GM19023 (cell line): Measurements from ENCODE around the gene MRPL42.
A peak's percentile ranks its signal among the peaks of the same experiment; 100 is the strongest.
"Not testable (repeated sequence)": the region's sequence is repeated elsewhere in the genome, so short reads cannot be mapped to it uniquely, and the experiment has no call there.

ENCODE experiments used
- ATAC-seq: cut with Tn5 transposase; IDR thresholded peaks from one replicate; pipeline ENCODE4 v1.9.1; 2021; ENCODE audit warnings: mild to moderate bottlenecking, moderate library complexity; ENCODE audit not compliant: unreplicated experiment

The MRPL42 gene

GRCh38 chr12:93497456-93497855 lies 30.1 kb downstream of the MRPL42 start:
- ATAC-seq, result no peak

DNA sequence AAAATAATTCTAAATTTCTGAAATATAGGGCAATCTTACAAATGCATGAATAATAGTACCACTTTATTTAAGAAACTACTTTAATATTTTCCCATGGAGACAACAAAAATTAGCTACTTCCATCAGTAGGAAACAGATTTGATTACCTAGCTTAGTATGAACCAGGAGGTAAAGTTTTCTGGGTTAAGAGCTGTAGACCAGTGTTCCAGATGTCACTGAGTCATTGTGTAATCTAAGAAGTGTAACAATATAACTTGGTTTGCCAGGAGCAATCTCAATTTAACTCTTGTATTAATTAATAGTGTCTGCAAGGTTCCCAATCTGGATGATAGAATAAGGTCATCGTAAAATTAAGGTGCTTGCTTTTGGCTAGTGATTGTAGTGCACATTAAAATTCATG lies 31.5 kb downstream of the MRPL42 start:
- not testable (repeated sequence) for ATAC-seq

DNA sequence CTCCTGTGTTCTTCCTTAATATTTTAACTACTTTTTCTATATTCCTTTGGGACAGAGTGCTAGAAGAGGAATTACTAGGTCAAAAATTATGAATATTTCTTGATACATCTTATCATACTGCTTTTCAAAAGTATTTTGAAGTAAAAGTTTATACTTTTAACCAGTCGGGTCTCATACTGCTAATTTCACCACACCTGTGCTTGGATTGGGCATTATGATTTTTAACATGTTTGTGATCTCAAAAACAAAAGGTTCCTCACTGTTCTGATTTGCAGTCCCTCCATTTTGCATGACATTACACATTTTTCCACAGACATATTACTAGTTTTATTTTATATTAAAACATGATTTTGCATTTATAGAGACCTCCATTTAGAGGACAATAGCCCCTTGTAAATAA lies 32.9 kb downstream of the MRPL42 start:
- no peak for ATAC-seq

GRCh38 chr12:93500667-93501066 lies 33.4 kb downstream of the MRPL42 start:
- no peak for ATAC-seq

- no peak for ATAC-seq
Observed at GRCh38 chr12:93502802-93503623, 35.7 kb downstream of the MRPL42 start.

DNA sequence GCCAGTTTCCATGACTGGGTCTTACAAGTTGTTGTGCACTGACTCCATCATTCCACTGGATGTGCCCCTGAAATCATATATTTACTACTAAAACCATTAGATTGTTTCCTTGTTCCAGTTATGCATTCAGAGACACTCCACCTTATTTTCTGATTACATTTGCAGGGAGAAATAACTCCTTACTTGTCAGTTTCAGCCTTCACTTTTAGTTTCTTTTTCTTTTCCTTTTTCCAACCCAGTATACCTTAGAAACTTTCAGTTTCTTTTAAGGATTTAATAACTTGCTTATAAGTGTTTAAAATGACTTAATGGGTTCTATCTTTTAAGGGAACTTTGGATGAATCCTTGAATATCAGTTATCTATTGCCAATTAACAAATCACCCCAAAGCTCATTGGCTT lies 39.9 kb downstream of the MRPL42 start:
- no peak for ATAC-seq

DNA sequence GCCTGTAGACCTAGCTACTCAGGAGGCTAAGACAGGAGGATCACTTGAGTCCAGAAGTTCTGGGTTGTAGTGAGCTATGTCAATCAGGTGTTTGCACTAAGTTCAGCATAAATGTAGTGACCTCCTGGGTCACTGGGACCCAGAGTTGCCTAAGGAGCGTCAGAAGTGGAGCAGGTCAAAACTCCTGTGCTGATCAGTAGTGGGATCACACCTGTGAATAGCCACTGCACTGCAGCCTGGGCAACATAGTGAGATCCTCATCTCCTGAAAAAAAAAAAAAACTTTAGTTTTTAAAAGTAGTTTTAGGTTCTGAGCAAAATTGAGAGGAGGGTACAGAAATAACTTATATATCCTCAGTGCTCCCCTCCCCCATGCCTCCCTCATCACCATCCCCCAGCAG lies 42.2 kb downstream of the MRPL42 start:
- ATAC-seq, result no peak

GRCh38 chr12:93514853-93515252 lies 47.5 kb downstream of the MRPL42 start:
- ATAC-seq, result no peak

DNA sequence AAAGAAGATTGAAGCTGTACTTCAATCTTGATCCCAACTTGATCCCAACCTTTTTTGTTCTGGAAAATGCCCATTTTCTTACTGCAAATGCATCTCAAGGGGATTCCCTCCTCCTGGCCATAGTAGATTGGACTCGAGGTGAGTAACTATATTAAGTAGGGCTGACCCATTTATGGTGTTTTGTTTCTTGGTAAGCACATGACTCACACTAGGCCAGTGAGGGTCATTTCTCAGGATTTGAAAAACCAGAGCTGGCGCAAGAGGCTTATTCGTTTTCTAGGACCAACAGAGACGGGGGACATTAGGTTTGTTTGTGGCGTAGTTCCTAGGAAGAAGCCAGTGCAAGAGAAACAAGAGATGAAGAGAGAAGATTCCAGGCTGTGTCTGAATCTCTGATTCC lies 51.4 kb downstream of the MRPL42 start:
- ATAC-seq, result no peak

- ATAC-seq, result no peak
Observed at GRCh38 chr12:93519859-93520258, 52.5 kb downstream of the MRPL42 start.

- ATAC-seq, result no peak
Observed at GRCh38 chr12:93520454-93520853, 53.1 kb downstream of the MRPL42 start.

DNA sequence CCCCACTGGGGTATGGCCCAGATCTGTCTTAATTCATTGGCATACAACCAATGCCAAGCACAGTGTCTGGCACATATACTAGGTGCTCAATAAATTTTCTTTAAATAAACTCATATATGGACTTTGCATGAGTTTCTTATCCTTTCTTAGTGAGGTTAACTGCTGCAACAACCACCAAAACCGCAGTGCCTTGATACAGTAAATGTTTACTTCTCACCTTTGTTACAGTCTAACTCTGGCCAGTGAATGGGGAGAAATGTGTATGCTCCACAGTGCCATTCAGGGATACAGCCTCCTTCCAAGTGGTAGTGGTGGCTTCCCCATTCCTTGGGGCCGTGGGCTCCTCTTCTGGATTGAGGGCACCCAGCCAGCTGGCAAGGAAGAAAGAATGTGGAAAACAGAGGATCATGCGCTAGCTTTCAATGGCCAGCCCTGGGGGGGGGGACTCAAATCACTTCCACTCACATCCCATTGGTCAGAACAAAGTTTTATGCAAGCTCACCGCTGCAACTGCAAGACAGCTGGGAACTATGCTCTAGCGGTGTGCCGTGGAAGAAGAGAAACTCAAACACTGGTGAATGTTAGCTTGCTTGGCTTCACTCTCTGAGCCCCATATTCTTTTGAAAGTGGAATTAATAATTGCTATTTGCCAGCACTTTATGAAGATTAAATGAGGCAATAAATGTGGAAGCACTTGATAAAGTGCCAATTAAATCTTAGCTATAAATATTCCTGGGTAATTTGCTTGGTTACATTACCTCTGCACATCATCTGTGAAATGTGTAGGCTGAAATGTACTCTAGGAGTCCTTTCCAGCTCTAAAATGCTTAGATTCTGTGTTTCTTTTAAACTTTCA lies 54.1 kb downstream of the MRPL42 start:
- no peak for ATAC-seq

- no peak for ATAC-seq
Observed at GRCh38 chr12:93524386-93525133, 57.2 kb downstream of the MRPL42 start.

GRCh38 chr12:93526786-93527428 lies 59.6 kb downstream of the MRPL42 start:
- ATAC-seq, result no peak

GRCh38 chr12:93530358-93530757 lies 63.0 kb downstream of the MRPL42 start:
- no peak for ATAC-seq

DNA sequence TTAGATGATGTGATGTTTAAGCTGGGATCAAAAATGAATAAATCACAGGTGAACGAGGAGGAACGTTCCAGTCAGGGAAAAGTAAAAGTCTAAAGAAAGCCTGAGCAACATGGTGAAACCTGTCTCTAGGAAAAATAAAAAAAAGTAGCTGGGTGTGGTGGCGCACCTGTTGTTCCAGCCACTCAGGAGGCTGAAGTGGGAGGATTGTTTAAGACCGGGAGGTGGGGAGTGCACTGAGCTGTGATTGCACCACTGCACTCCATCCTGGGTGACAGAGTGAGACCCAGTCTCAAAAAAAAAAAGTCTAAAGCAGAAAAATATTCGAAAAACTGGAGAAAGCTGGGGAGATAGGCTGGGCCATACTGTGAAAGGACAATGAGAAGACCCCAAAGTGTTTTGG lies 66.0 kb downstream of the MRPL42 start:
- no peak for ATAC-seq

DNA sequence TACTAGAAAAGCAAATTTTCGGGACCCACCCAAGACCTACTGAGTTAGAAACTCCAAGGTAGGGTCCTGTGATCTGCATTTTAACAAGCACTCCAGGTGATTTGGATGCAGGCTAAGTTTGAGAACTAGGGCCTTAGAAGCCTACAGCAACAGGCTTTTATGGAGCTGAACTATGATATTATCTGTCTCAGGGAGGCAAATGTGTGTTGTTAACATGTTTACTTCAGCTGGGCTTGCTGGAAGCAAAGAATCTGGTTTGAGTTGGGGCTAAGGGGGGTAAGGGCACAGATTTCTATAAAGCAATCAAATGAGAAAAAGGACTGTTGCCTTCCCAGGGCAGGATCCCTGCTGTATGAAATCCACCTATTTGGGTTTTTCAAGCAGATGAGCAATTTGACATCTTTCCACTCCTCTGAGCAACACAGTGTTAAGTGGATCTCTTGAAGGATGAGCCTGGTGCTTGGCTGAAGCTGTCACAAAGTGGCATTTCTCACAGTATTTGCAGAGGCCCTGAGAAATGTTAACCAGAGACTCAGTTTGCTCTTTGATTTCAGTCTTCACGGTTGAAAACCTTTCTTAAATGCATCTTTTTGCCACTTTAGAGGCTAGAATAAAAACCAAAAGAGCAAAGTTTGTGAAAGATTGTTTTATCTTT lies 68.9 kb downstream of the MRPL42 start:
- peak; percentile 39 for ATAC-seq

- peak; percentile 73 for ATAC-seq
Observed at GRCh38 chr12:93536766-93537488, 69.6 kb downstream of the MRPL42 start.

DNA sequence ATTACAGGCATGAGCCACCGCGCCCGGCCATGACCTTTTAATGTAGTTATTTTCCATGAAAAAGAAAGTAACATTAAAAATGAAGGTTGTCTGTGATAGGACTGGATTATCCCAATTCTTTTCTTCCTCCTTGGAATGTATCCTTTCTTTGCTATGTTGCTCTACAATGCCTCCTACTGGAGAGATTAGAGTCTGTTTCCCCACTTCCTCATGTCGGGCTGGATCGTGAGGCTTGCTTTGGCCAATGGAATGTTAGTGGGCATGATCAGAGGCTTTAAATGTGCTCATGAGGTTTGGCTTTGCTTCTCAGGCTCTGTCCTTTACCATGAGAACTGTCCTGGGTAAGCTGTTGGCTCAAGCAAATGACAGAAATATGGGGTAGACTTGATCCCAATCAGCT lies 70.5 kb downstream of the MRPL42 start:
- no peak for ATAC-seq

- ATAC-seq, result no peak
Observed at GRCh38 chr12:93539821-93540220, 72.5 kb downstream of the MRPL42 start.
